Tibial nerve (tissue), 4 donors: ENCODE data around the gene SLC39A11.

ENCODE experiments used
- EP300 ChIP-seq, 2 donors: sonication (generic); formaldehyde crosslinking; IDR thresholded peaks; one replicate each; pipeline ENCODE4 v1.6.1; 2017; ENCODE audit warnings: antibody characterized with exemption in 2 of 2, mild to moderate bottlenecking in 1 of 2
- TF ChIP-seq, protein P1 (sequence below), 5 experiments: fragments of 200-600 bp in 3 of 5; fragments of 450-650 bp in 2 of 5; sonication (generic) in 3 of 5; IDR thresholded peaks; one replicate each; pipeline ENCODE4 v1.5.1; 2016 to 2019; ENCODE audit warnings: antibody characterized with exemption in 5 of 5, mild to moderate bottlenecking in 3 of 5, moderate library complexity in 2 of 5

DNA sequence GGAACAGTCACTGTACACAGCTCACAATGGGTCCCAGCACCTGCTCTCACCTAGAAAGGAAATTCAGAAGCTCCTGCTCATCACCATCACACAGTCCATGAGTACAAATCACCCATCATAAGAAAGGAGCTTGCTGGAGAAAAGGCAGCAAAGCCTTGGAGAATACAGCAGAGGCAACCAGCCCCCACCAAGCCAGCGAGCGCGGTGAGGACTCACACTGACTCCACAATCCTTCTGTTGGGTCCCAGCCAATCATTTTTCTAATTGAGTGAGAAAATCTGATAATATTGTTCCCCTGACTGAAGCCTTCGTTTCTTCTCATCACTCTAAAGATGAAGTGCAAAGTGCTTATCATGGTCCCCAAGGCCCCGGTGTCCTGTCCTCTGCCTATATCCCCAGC, 298.3 kb downstream of the SLC39A11 start:
- TF ChIP-seq, protein P1, sequence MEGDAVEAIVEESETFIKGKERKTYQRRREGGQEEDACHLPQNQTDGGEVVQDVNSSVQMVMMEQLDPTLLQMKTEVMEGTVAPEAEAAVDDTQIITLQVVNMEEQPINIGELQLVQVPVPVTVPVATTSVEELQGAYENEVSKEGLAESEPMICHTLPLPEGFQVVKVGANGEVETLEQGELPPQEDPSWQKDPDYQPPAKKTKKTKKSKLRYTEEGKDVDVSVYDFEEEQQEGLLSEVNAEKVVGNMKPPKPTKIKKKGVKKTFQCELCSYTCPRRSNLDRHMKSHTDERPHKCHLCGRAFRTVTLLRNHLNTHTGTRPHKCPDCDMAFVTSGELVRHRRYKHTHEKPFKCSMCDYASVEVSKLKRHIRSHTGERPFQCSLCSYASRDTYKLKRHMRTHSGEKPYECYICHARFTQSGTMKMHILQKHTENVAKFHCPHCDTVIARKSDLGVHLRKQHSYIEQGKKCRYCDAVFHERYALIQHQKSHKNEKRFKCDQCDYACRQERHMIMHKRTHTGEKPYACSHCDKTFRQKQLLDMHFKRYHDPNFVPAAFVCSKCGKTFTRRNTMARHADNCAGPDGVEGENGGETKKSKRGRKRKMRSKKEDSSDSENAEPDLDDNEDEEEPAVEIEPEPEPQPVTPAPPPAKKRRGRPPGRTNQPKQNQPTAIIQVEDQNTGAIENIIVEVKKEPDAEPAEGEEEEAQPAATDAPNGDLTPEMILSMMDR (IDR thresholded peaks at IDR 0.05) = no peak
- no peak for TF ChIP-seq EP300 (IDR thresholded peaks at IDR 0.05)
